Measurements from ENCODE around the gene VAC14. TPM values are rescaled to one million over a fixed set of nuclear protein-coding genes. Genes with fewer than 3 reads are reported as not detected.

The VAC14 gene
- total and polyA plus RNA-seq, 3 donors from 2014 or later = 41.0 to 80.5 (median 61.8) TPM

DNA sequence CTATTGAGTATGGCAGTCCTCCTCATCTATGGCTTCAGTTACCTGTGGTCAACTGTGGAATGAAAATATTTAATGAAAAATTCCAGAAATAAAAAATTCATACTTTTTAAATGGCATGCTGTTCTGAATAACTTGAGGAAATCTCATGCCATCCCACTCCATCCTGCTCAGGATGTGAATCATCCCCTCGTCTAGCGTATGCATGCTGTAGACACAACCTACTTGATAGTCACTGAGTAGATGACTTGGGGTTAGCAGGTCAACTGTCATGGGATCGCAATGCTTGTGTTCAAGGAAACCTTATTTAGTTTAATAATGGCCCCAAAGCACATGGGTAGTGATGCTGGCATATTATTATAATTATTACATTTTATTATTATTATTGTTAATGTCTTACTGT lies 4.8 kb upstream of the VAC14 start:
- Histone ChIP-seq H3K36me3 (ENCODE audit: low read depth, missing control alignments) (no peaks in the 10 kb centered on the region), H3K27ac (no peak overlapping the region), H3K27me3 (no peaks in the 10 kb centered on the region), H3K9me3 (no peaks in the 10 kb centered on the region), H3K4me1 (no peaks in the 10 kb centered on the region), H3K4me3 (no peak overlapping the region)
- intact Hi-C loops (cut with DNase I; ENCODE audit: low total_unique reads) = no loop called here
- WGBS, 2 donors = 87 to 92% methylated on average over 3 of the region's 3 CpGs
- TF ChIP-seq POLR2A (IDR thresholded peaks at IDR 0.05) = no peak
- TF ChIP-seq, protein P1, sequence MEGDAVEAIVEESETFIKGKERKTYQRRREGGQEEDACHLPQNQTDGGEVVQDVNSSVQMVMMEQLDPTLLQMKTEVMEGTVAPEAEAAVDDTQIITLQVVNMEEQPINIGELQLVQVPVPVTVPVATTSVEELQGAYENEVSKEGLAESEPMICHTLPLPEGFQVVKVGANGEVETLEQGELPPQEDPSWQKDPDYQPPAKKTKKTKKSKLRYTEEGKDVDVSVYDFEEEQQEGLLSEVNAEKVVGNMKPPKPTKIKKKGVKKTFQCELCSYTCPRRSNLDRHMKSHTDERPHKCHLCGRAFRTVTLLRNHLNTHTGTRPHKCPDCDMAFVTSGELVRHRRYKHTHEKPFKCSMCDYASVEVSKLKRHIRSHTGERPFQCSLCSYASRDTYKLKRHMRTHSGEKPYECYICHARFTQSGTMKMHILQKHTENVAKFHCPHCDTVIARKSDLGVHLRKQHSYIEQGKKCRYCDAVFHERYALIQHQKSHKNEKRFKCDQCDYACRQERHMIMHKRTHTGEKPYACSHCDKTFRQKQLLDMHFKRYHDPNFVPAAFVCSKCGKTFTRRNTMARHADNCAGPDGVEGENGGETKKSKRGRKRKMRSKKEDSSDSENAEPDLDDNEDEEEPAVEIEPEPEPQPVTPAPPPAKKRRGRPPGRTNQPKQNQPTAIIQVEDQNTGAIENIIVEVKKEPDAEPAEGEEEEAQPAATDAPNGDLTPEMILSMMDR (IDR thresholded peaks at IDR 0.05) = no peak
- no peak for DNase-seq

DNA sequence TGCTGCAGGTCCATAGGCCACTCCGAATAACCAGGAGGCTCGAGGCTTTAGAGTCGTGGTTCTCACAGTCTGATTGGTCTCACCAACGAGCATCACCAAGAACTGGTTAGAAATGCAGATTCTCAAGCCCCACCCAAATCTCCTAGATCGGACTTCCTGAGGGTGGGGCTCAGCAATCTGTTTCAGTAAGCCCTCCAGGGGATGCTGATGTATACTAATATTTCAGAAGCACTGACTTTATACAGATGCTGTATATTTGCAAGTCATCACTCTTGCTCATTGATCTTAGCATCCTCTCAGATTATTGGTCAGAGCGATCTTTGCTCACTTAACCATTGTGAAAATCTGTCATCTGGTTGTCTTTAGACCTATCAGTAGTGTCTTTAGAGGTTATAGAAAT lies 4.4 kb upstream of the VAC14 start:
- no peaks in the 10 kb centered on the region for H3K9me3 ChIP-seq
- intact Hi-C loops (cut with DNase I; ENCODE audit: low total_unique reads) = no loop called here
- 76 to 77% methylated on average over 6 of the region's 6 CpGs for WGBS, 2 donors
- no peak overlapping the region for H3K4me3 ChIP-seq
- TF ChIP-seq, protein P1 (IDR thresholded peaks at IDR 0.05) = no peak
- no peak for TF ChIP-seq POLR2A (IDR thresholded peaks at IDR 0.05)
- H3K4me1 ChIP-seq = peaks cover under 1% of the 10 kb centered on the region
- H3K27me3 ChIP-seq = no peaks in the 10 kb centered on the region
- H3K36me3 ChIP-seq (ENCODE audit: low read depth, missing control alignments) = no peaks in the 10 kb centered on the region
- no peak overlapping the region for H3K27ac ChIP-seq
- DNase-seq = no peak

GRCh38 chr16:70804734-70805169 lies 3.8 kb upstream of the VAC14 start:
- intact Hi-C loops (cut with DNase I; ENCODE audit: low total_unique reads) = no loop called here
- TF ChIP-seq POLR2A (IDR thresholded peaks at IDR 0.05) = no peak
- TF ChIP-seq, protein P1 (IDR thresholded peaks at IDR 0.05) = no peak
- WGBS, 2 donors = 52 to 56% methylated on average over 2 of the region's 2 CpGs

DNA sequence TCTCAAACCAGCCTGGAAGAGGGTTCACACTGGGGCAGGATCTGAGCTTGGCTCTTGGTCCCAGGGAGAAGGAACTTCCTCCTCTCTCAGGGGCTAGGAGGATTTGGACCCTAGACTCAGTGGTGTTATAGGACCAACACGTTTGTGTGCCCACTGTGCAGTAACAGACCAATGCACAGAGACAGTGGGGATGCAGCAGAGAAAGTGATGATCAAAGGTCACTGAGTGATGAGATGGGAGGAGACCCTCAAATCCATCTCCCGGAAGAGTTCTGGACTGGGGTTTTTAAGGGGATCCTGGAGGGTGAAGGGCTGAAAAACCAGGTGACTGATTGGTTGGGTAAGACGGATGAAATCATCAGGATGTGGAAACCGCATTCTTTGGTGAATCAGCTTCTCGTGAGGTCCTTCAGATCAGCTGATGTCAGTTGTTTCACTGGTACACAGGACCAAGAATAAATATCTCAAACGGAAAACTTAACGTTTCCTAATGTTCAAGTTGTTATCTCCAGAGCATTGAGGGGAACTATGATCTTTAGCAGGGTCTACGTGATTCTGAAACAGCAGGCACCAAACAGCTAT lies 3.3 kb upstream of the VAC14 start:
- no peaks in the 10 kb centered on the region for H3K27me3 ChIP-seq
- no peaks in the 10 kb centered on the region for H3K36me3 ChIP-seq (ENCODE audit: low read depth, missing control alignments)
- H3K4me3 ChIP-seq = no peak overlapping the region
- no peaks in the 10 kb centered on the region for H3K9me3 ChIP-seq
- WGBS, 2 donors = 64 to 71% methylated on average over 8 of the region's 8 CpGs
- H3K4me1 ChIP-seq = peaks cover 12% of the 10 kb centered on the region
- no peak for DNase-seq
- H3K27ac ChIP-seq = no peak overlapping the region
- TF ChIP-seq, protein P1 (IDR thresholded peaks at IDR 0.05) = no peak
- no peak for TF ChIP-seq POLR2A (IDR thresholded peaks at IDR 0.05)
- intact Hi-C loops (cut with DNase I; ENCODE audit: low total_unique reads) = no loop called here

More at GRCh38 chr16:70804734-70805169, 3.8 kb upstream of the VAC14 start:
- H3K4me1 ChIP-seq = peaks cover 7% of the 10 kb centered on the region
- H3K9me3 ChIP-seq = no peaks in the 10 kb centered on the region
- DNase-seq = no peak
- no peak overlapping the region for H3K4me3 ChIP-seq
- no peaks in the 10 kb centered on the region for H3K27me3 ChIP-seq
- no peak overlapping the region for H3K27ac ChIP-seq
- no peaks in the 10 kb centered on the region for H3K36me3 ChIP-seq (ENCODE audit: low read depth, missing control alignments)

GRCh38 chr16:70803319-70803718 lies 2.4 kb upstream of the VAC14 start:
- no peaks in the 10 kb centered on the region for H3K27me3 ChIP-seq
- TF ChIP-seq POLR2A (IDR thresholded peaks at IDR 0.05) = no peak
- TF ChIP-seq, protein P1 (IDR thresholded peaks at IDR 0.05) = no peak

More at GRCh38 chr16:70803319-70803718, 2.4 kb upstream of the VAC14 start:
- Histone ChIP-seq H3K4me3 (no peak overlapping the region), H3K27ac (no peak overlapping the region), H3K36me3 (ENCODE audit: low read depth, missing control alignments) (no peaks in the 10 kb centered on the region), H3K9me3 (no peaks in the 10 kb centered on the region), H3K4me1 (peaks cover 14% of the 10 kb centered on the region)
- DNase-seq = no peak
- intact Hi-C loops (cut with DNase I; ENCODE audit: low total_unique reads) = no loop called here
